ENCODE measurements around the gene SLC31A1. TPM values are rescaled to one million over a fixed set of nuclear protein-coding genes. Genes with fewer than 3 reads are reported as not detected.

The SLC31A1 gene
- total and polyA plus RNA-seq, 2 donors (not counting 1 experiment from before 2014, with no cell fraction given), result 1.1 to 3.2 TPM

- H3K4me1 Mint-ChIP-seq, result no peaks in the 10 kb centered on the region
- WGBS (ENCODE audit: insufficient coverage), result no CpG with 5 or more reads among the region's 2 CpGs
These were observed 48.0 kb downstream of the SLC31A1 start for GRCh38 chr9:113269355-113269754.

More at GRCh38 chr9:113269355-113269754, 48.0 kb downstream of the SLC31A1 start:
- H3K27ac ChIP-seq (ENCODE audit: low read length in 2 of 2), result no peak overlapping the region
- H3K4me3 ChIP-seq (ENCODE audit: control extremely low read depth in 1 of 5, extremely low read depth in 1 of 5, insufficient read depth in 1 of 5, low read depth in 2 of 5, low read length in 4 of 5), result no peak overlapping the region
- H2AFZ ChIP-seq (ENCODE audit: insufficient read depth, low read depth, low read length, poor library complexity, severe bottlenecking), result no peak overlapping the region
- Mint-ChIP-seq H3K27ac (no peak overlapping the region), H3K27me3 (no peaks in the 10 kb centered on the region), H3K4me3 (no peak overlapping the region), H3K9me3 (ENCODE audit: insufficient read depth) (no peaks in the 10 kb centered on the region)
- H4K20me1 ChIP-seq (ENCODE audit: control insufficient read depth, insufficient read depth, low read length, poor library complexity, severe bottlenecking), result peaks cover 5% of the 10 kb centered on the region
- peaks cover 8% of the 10 kb centered on the region for H3K79me2 ChIP-seq (ENCODE audit: control insufficient read depth, insufficient read depth, low read length)
- intact Hi-C loops (cut with micrococcal nuclease), result no loop called here
- H3K9ac ChIP-seq (ENCODE audit: low read length), result no peak overlapping the region
- DNase-seq (no peak), ATAC-seq (ENCODE audit: low read depth) (no peak)
- H3K27me3 ChIP-seq (replicated peaks in 1 of 4; ENCODE audit: control extremely low read depth in 1 of 4, control insufficient read depth in 3 of 4, insufficient read depth in 4 of 4, low read length in 3 of 4), result no peaks in the 10 kb centered on the region
- TF ChIP-seq EZH2 (IDR thresholded peaks at IDR 0.05; ENCODE audit: borderline replicate concordance, insufficient read depth, low read depth, low read length, poor library complexity, severe bottlenecking) (no peak), CTCF (IDR thresholded peaks at IDR 0.05) (no peak)
- H3K9me3 ChIP-seq (ENCODE audit: control extremely low read depth in 1 of 3, control insufficient read depth in 2 of 3, insufficient read depth in 1 of 3, low read length in 2 of 3), result no peaks in the 10 kb centered on the region
- POLR2A ChIA-PET, result interaction anchor here (0.6 kb wide), 1 partner anchor 108 kb away, joined by 8 read pairs; no protein-coding TSS in a partner anchor
- CTCF ChIA-PET, result interaction anchor here (1.0 to 1.5 kb wide), 3 partner anchors 22 to 389 kb away, joined by 3 to 7 read pairs (median 6); no protein-coding TSS in a partner anchor
- peaks cover 2 to 3% of the 10 kb centered on the region in 2 donors for H3K4me1 ChIP-seq (ENCODE audit: control insufficient read depth in 2 of 2, insufficient read depth in 2 of 2, low read length in 2 of 2)
- H3K4me2 ChIP-seq (replicated peaks; ENCODE audit: low read depth, low read length, poor library complexity, severe bottlenecking), result no peak overlapping the region
- peaks cover 0 to 54% of the 10 kb centered on the region in 2 experiments for H3K36me3 ChIP-seq (replicated peaks in 1 of 2; ENCODE audit: control extremely low read depth in 1 of 2, control insufficient read depth in 1 of 2, extremely low read depth in 1 of 2, insufficient read depth in 2 of 2, low read length in 1 of 2)

Measured in B cell (primary cell).